Right lobe of liver (tissue), 4 donors: ENCODE data around the gene SLC24A4.

Experiments
- POLR2A ChIP-seq: fragments of 450-650 bp; IDR thresholded peaks from one replicate; pipeline ENCODE4 v1.6.1; 2017; ENCODE audit warnings: antibody characterized with exemption, mild to moderate bottlenecking
- TF ChIP-seq, protein P1 (sequence below), 4 donors: fragments of 200-600 bp in 3 of 4; fragments of 450-650 bp in 1 of 4; IDR thresholded peaks; one replicate each; pipeline versions ENCODE4 v1.5.1 to v1.8.0; 2016 to 2022; ENCODE audit warnings: antibody characterized with exemption in 4 of 4, mild to moderate bottlenecking in 2 of 4
- donor health status: DM: no; HTN: no; CAD: no.
- donor health status: DM: no; HTN: no; CAD: no.
- donor health status: DM: no; HTN: yes; CAD: no.

DNA sequence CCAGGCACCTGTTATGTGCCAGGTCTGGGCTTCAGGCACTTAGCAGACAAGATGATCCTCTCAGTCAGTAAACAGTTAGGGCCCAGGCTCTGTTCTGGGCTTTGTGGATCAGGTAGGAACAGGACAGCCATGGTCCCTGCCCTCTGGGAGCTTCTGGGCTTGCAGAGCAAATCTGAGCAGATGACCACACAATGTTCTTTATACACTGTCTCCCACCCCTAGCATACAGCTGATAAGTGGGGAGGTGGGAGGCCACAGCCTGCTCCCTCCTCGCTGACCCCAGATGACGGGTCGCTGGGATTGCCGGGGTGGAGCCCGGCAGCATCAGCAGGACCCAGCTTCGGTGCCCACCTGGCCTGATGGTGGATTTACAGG lies 137.6 kb downstream of the SLC24A4 start:
- TF ChIP-seq POLR2A: no peak
- TF ChIP-seq, protein P1, sequence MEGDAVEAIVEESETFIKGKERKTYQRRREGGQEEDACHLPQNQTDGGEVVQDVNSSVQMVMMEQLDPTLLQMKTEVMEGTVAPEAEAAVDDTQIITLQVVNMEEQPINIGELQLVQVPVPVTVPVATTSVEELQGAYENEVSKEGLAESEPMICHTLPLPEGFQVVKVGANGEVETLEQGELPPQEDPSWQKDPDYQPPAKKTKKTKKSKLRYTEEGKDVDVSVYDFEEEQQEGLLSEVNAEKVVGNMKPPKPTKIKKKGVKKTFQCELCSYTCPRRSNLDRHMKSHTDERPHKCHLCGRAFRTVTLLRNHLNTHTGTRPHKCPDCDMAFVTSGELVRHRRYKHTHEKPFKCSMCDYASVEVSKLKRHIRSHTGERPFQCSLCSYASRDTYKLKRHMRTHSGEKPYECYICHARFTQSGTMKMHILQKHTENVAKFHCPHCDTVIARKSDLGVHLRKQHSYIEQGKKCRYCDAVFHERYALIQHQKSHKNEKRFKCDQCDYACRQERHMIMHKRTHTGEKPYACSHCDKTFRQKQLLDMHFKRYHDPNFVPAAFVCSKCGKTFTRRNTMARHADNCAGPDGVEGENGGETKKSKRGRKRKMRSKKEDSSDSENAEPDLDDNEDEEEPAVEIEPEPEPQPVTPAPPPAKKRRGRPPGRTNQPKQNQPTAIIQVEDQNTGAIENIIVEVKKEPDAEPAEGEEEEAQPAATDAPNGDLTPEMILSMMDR (IDR thresholded peaks at IDR 0.05): no peak
